GM23338 (cell line): ENCODE data around the gene ZNF605. TPM values are rescaled to one million over a fixed set of nuclear protein-coding genes. Genes with fewer than 3 reads are reported as not detected.
A peak's percentile ranks its signal among the peaks of the same experiment; 100 is the strongest.

ENCODE experiments used
- ATAC-seq: fragments of 200-7000 bp; cut with Tn5 transposase; 3 replicates; pipeline ENCODE4 v1.9.1; 2020
- DNase-seq: peaks from one replicate; pipeline ENCODE4 v3.0.0-alpha.2; 2015; ENCODE audit warnings: low spot score
- H2AFZ ChIP-seq: fragments of 200-600 bp; sonication (generic); 2 replicates; pipeline ENCODE4 v1.8.0; 2016; ENCODE audit warnings: antibody characterized with exemption, mild to moderate bottlenecking, moderate library complexity
- H3F3A ChIP-seq: fragments of 200-600 bp; sonication (generic); replicated peaks from 2 replicates; pipeline ENCODE4 v1.8.0; 2017; ENCODE audit warnings: antibody characterized with exemption, mixed run types, low read depth
- H3K27ac ChIP-seq: fragments of 200-600 bp; sonication (generic); 2 replicates; pipeline ENCODE4 v1.6.1; 2016; ENCODE audit warnings: low read depth
- H3K27me3 ChIP-seq: fragments of 200-600 bp; sonication (generic); 2 replicates; pipeline ENCODE4 v1.8.0; 2016; ENCODE audit warnings: mild to moderate bottlenecking, mixed run types, moderate library complexity; ENCODE audit not compliant: insufficient read depth
- H3K36me3 ChIP-seq: fragments of 200-600 bp; sonication (generic); 2 replicates; pipeline ENCODE4 v1.8.0; 2016; ENCODE audit warnings: mild to moderate bottlenecking; ENCODE audit not compliant: insufficient read depth
- H3K4me1 ChIP-seq: fragments of 200-600 bp; sonication (generic); 2 replicates; pipeline ENCODE4 v1.8.0; 2016; ENCODE audit warnings: mild to moderate bottlenecking, moderate library complexity; ENCODE audit not compliant: insufficient read depth
- H3K4me2 ChIP-seq: fragments of 200-600 bp; sonication (generic); 2 replicates; pipeline ENCODE4 v1.7.1; 2017; ENCODE audit warnings: mixed run types
- H3K4me3 ChIP-seq: fragments of 200-600 bp; sonication (generic); 2 replicates; pipeline ENCODE4 v1.6.1; 2016; ENCODE audit warnings: mixed run types
- H3K79me2 ChIP-seq: fragments of 200-600 bp; sonication (generic); replicated peaks from 2 replicates; pipeline ENCODE4 v1.8.0; 2017; ENCODE audit warnings: mild to moderate bottlenecking; ENCODE audit not compliant: insufficient read depth
- H3K9me2 ChIP-seq: fragments of 200-600 bp; sonication (generic); 2 replicates; pipeline ENCODE4 v1.8.0; 2017; ENCODE audit not compliant: insufficient read depth
- H4K20me1 ChIP-seq: fragments of 200-600 bp; sonication (generic); replicated peaks from 2 replicates; pipeline ENCODE4 v1.8.0; 2017; ENCODE audit warnings: mild to moderate bottlenecking; ENCODE audit not compliant: insufficient read depth
- H3K27ac Mint-ChIP-seq: 2 replicates; pipeline ENCODE4 v1.8.0; 2020; ENCODE audit warnings: inconsistent platforms, mild to moderate bottlenecking, moderate library complexity, mixed read lengths
- H3K27me3 Mint-ChIP-seq: 3 replicates; pipeline ENCODE4 v1.8.0; 2022; ENCODE audit warnings: low read depth, mild to moderate bottlenecking, moderate library complexity, mixed read lengths, inconsistent platforms; ENCODE audit not compliant: insufficient read depth, poor library complexity
- H3K36me3 Mint-ChIP-seq: 3 replicates; pipeline ENCODE4 v1.8.0; 2021; ENCODE audit warnings: low read depth, mild to moderate bottlenecking, inconsistent platforms, moderate library complexity, mixed read lengths
- H3K4me1 Mint-ChIP-seq: 3 replicates; pipeline ENCODE4 v1.8.0; 2020; ENCODE audit warnings: mild to moderate bottlenecking, inconsistent platforms, mixed read lengths
- H3K4me3 Mint-ChIP-seq: 3 replicates; pipeline ENCODE4 v1.8.0; 2021; ENCODE audit warnings: moderate library complexity, mild to moderate bottlenecking, inconsistent platforms, mixed read lengths
- H3K9me3 Mint-ChIP-seq: 3 replicates; pipeline ENCODE4 v1.8.0; 2020; ENCODE audit warnings: moderate library complexity, mild to moderate bottlenecking, inconsistent platforms, mixed read lengths
- CREB1 ChIP-seq: fragments of 250-450 bp; sonication (Bioruptor Pico); IDR thresholded peaks from 2 replicates; pipeline ENCODE4 v1.5.0; 2020; ENCODE audit warnings: low read depth, mild to moderate bottlenecking, moderate library complexity
- EZH2 ChIP-seq: fragments of 200-600 bp; sonication (generic); IDR thresholded peaks from one replicate; pipeline ENCODE4 v1.8.0; 2017; ENCODE audit warnings: antibody characterized with exemption, mild to moderate bottlenecking, low read depth; ENCODE audit not compliant: unreplicated experiment
- EZH2phosphoT487 ChIP-seq: fragments of 200-600 bp; sonication (generic); IDR thresholded peaks from one replicate; pipeline ENCODE4 v1.8.1; 2018; ENCODE audit warnings: antibody characterized with exemption; ENCODE audit not compliant: unreplicated experiment
- NANOG ChIP-seq: IDR thresholded peaks from 2 replicates; pipeline ENCODE4 v1.6.1; 2016; ENCODE audit warnings: antibody characterized with exemption, borderline replicate concordance
- POLR2AphosphoS5 ChIP-seq: IDR thresholded peaks from 2 replicates; pipeline ENCODE4 v1.6.1; 2016; ENCODE audit warnings: antibody characterized with exemption, low read depth
- REST ChIP-seq: IDR thresholded peaks from one replicate; pipeline ENCODE4 v1.6.1; 2018; ENCODE audit warnings: antibody characterized with exemption; ENCODE audit not compliant: unreplicated experiment
- STAT1 ChIP-seq: IDR thresholded peaks from one replicate; pipeline ENCODE4 v1.6.1; 2016; ENCODE audit warnings: antibody characterized with exemption; ENCODE audit not compliant: unreplicated experiment
- ZNF114 ChIP-seq: fragments of 250-450 bp; sonication (Bioruptor Pico); IDR thresholded peaks from 2 replicates; pipeline ENCODE4 v1.5.0; 2020; ENCODE audit warnings: mild to moderate bottlenecking, moderate library complexity
- polyA plus RNA-seq: library from polyadenylated mRNA; unstranded; fragments of >200 nt; fragmentation: Nextera tagmentation; extraction: Ambion mirVana; gene quantifications from 2 replicates; pipeline ENCODE4 v1.2.1, GENCODE V29; 2016
- total RNA-seq: library from RNA; depleted of rRNA; stranded (reverse); fragments of >200 nt; shearing (Covaris generic); gene quantifications from 2 replicates; pipeline ENCODE4 v1.2.3, GENCODE V29; 2014
- TF ChIP-seq, protein P1 (sequence below), 2 experiments: fragments of 200-600 bp in 1 of 2; sonication (generic) in 1 of 2; conservative IDR thresholded peaks; 2 replicates each; pipeline versions ENCODE4 v1.5.1 to v1.6.1; 2016 to 2017; ENCODE audit warnings: antibody characterized with exemption in 2 of 2, low read depth in 2 of 2, mild to moderate bottlenecking in 2 of 2, moderate library complexity in 1 of 2

The ZNF605 gene
- total and polyA plus RNA-seq, 2 experiments from 2014 or later, result 13.5 to 17.1 TPM

- H3K4me1 Mint-ChIP-seq, result peaks cover 3% of the 10 kb centered on the region; the same call in 2 of the 3 replicates
- peak overlapping the region; percentile 42; the same call in 2 of the 3 replicates for H3K4me3 Mint-ChIP-seq
- no peak overlapping the region for H3K27ac Mint-ChIP-seq
- H3K79me2 ChIP-seq, result no peaks in the 10 kb centered on the region
- H3K27me3 ChIP-seq, result peaks cover 29% of the 10 kb centered on the region
- peaks cover 12% of the 10 kb centered on the region for H3F3A ChIP-seq
- peaks cover 8% of the 10 kb centered on the region for H3K4me1 ChIP-seq
- H3K9me2 ChIP-seq, result no peaks in the 10 kb centered on the region
- 0 out of 2 replicates have a peak overlapping the region, but pooled peaks have one; percentile 74 for H3K27ac ChIP-seq
- peak overlapping the region; percentile 94; the same call in 1 of the 2 replicates for H2AFZ ChIP-seq
- DNase-seq, result peak; percentile 88
- ATAC-seq, result peak; percentile 19
- H3K36me3 ChIP-seq, result no peaks in the 10 kb centered on the region
- peak overlapping the region; percentile 64 for H3K4me2 ChIP-seq
- no peaks in the 10 kb centered on the region for H3K36me3 Mint-ChIP-seq
- TF ChIP-seq, protein P1, sequence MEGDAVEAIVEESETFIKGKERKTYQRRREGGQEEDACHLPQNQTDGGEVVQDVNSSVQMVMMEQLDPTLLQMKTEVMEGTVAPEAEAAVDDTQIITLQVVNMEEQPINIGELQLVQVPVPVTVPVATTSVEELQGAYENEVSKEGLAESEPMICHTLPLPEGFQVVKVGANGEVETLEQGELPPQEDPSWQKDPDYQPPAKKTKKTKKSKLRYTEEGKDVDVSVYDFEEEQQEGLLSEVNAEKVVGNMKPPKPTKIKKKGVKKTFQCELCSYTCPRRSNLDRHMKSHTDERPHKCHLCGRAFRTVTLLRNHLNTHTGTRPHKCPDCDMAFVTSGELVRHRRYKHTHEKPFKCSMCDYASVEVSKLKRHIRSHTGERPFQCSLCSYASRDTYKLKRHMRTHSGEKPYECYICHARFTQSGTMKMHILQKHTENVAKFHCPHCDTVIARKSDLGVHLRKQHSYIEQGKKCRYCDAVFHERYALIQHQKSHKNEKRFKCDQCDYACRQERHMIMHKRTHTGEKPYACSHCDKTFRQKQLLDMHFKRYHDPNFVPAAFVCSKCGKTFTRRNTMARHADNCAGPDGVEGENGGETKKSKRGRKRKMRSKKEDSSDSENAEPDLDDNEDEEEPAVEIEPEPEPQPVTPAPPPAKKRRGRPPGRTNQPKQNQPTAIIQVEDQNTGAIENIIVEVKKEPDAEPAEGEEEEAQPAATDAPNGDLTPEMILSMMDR (conservative IDR thresholded peaks at IDR 0.05; ENCODE audit: low read depth in 2 of 2), result peak; percentile 88 to 93
- TF ChIP-seq STAT1, result no peak
- peak; percentile 34 for TF ChIP-seq POLR2AphosphoS5
- 0 out of 2 replicates have a peak, but pooled peaks have one; percentile 24 for TF ChIP-seq CREB1 (CRISPR knock-in tag)
- TF ChIP-seq EZH2, result no peak
- peak overlapping the region; percentile 43 for H3K4me3 ChIP-seq
- peaks cover 27% of the 10 kb centered on the region for H3K27me3 Mint-ChIP-seq
- H4K20me1 ChIP-seq, result no peaks in the 10 kb centered on the region
- no peaks in the 10 kb centered on the region; the same call in 2 of the 3 replicates for H3K9me3 Mint-ChIP-seq
Measured at GRCh38 chr12:132904718-132905328, 51.3 kb downstream of the ZNF605 start.

GRCh38 chr12:132899033-132899432, 57.1 kb downstream of the ZNF605 start:
- peak overlapping the region; percentile 45; the same call in 1 of the 2 replicates for H3K27ac ChIP-seq
- H3K36me3 ChIP-seq, result no peaks in the 10 kb centered on the region
- no peaks in the 10 kb centered on the region for H3K9me2 ChIP-seq
- H3K4me1 ChIP-seq, result peaks cover 4% of the 10 kb centered on the region; the same call in 1 of the 2 replicates
- no peaks in the 10 kb centered on the region for H3K4me1 Mint-ChIP-seq
- TF ChIP-seq ZNF114 (CRISPR knock-in tag), result no peak
- no peak for TF ChIP-seq EZH2phosphoT487
- no peak for TF ChIP-seq NANOG
- TF ChIP-seq POLR2AphosphoS5, result no peak
- no peak for TF ChIP-seq CREB1 (CRISPR knock-in tag)
- no peak for TF ChIP-seq REST
- H3K36me3 Mint-ChIP-seq, result no peaks in the 10 kb centered on the region
- H2AFZ ChIP-seq, result no peak overlapping the region; the same call in 1 of the 2 replicates
- no peak overlapping the region for H3K4me3 Mint-ChIP-seq
- H3K9me3 Mint-ChIP-seq, result no peaks in the 10 kb centered on the region
- no peaks in the 10 kb centered on the region for H3K79me2 ChIP-seq
- no peaks in the 10 kb centered on the region for H4K20me1 ChIP-seq
- no peak overlapping the region for H3K4me3 ChIP-seq
- DNase-seq (no peak), ATAC-seq (no peak)
- no peak overlapping the region for H3K27ac Mint-ChIP-seq
- 0 out of 2 replicates have a peak, but pooled peaks cover 5% of the 10 kb centered on the region for H3F3A ChIP-seq
- no peaks in the 10 kb centered on the region for H3K27me3 ChIP-seq
- H3K27me3 Mint-ChIP-seq, result no peaks in the 10 kb centered on the region
- H3K4me2 ChIP-seq, result no peak overlapping the region
